OCI-LY3 (cell line): ENCODE results near the gene RBFOX1.

Experiments
- H2AFZ ChIP-seq: fragments of 200-600, 300-600 bp; shearing (Covaris generic); 2 replicates; pipeline ENCODE4 v1.6.0; 2014; ENCODE audit warnings: antibody characterized with exemption, low read depth, low read length
- H3K27ac ChIP-seq: fragments of 200-600, 300-600 bp; sonication (generic); 2 replicates; pipeline ENCODE4 v1.5.1; 2014; ENCODE audit warnings: mild to moderate bottlenecking, low read length, moderate library complexity, mixed read lengths
- H3K27me3 ChIP-seq: fragments of 200-600, 300-600 bp; sonication (generic); 2 replicates; pipeline ENCODE4 v1.6.1; 2014; ENCODE audit warnings: low read depth, low read length, mixed read lengths
- H3K36me3 ChIP-seq: fragments of 200-600, 300-600 bp; sonication (generic); replicated peaks from 2 replicates; pipeline ENCODE3; 2014; ENCODE audit warnings: low read depth, low read length, mixed read lengths
- H3K4me1 ChIP-seq: fragments of 300-600, 200-600 bp; sonication (generic); 2 replicates; pipeline ENCODE4 v1.6.1; 2014; ENCODE audit warnings: low read length, mixed read lengths
- H3K4me2 ChIP-seq: fragments of 200-600, 300-600 bp; sonication (generic); 2 replicates; pipeline ENCODE4 v1.6.1; 2014; ENCODE audit warnings: low read length, mixed read lengths
- H3K4me3 ChIP-seq: fragments of 300-600, 200-600 bp; sonication (generic); 2 replicates; pipeline ENCODE4 v1.5.1; 2014; ENCODE audit warnings: antibody characterized with exemption, mild to moderate bottlenecking, low read length, moderate library complexity
- H3K79me2 ChIP-seq: fragments of 300-600, 200-600 bp; shearing (Covaris generic); 2 replicates; pipeline ENCODE4 v1.6.1; 2014; ENCODE audit warnings: mild to moderate bottlenecking, low read length, mixed read lengths
- H3K9ac ChIP-seq: fragments of 300-600, 200-600 bp; shearing (Covaris generic); 2 replicates; pipeline ENCODE4 v1.6.0; 2014; ENCODE audit warnings: mild to moderate bottlenecking, low read length, moderate library complexity
- H3K9me3 ChIP-seq: fragments of 200-600, 300-600 bp; shearing (Covaris generic); 2 replicates; pipeline ENCODE4 v1.6.1; 2014; ENCODE audit warnings: low read length, mixed read lengths; ENCODE audit not compliant: insufficient read depth
- H4K20me1 ChIP-seq: fragments of 200-600, 300-600 bp; sonication (generic); 2 replicates; pipeline ENCODE4 v1.6.1; 2016; ENCODE audit warnings: low read length, mixed read lengths; ENCODE audit not compliant: insufficient read depth
- CTCF ChIP-seq: fragments of 200-600, 300-600 bp; sonication (generic); IDR thresholded peaks from 2 replicates; pipeline ENCODE4 v1.5.1; 2014; ENCODE audit warnings: antibody characterized with exemption, low read length, low read depth
- EZH2phosphoT487 ChIP-seq: fragments of 200-600 bp; shearing (Covaris generic); IDR thresholded peaks from 2 replicates; pipeline ENCODE4 v1.6.1; 2018; ENCODE audit warnings: antibody characterized with exemption, mixed run types, low read depth

RBFOX1 gene

GRCh38 chr16:7504844-7505243 is 172.2 kb downstream of the RBFOX1 start:
- TF ChIP-seq EZH2phosphoT487 (no peak), CTCF (no peak)
- H3K79me2 ChIP-seq, result no peaks in the 10 kb centered on the region
- H4K20me1 ChIP-seq, result no peaks in the 10 kb centered on the region
- H3K4me3 ChIP-seq, result no peak overlapping the region
- no peak overlapping the region for H2AFZ ChIP-seq
- H3K9ac ChIP-seq, result no peak overlapping the region
- H3K27me3 ChIP-seq, result peaks cover 8% of the 10 kb centered on the region; the same call in 1 of the 2 replicates
- H3K9me3 ChIP-seq, result no peaks in the 10 kb centered on the region
- H3K4me1 ChIP-seq, result peaks cover 8% of the 10 kb centered on the region; the same call in 1 of the 2 replicates
- H3K36me3 ChIP-seq, result no peaks in the 10 kb centered on the region
- no peak overlapping the region for H3K4me2 ChIP-seq
- no peak overlapping the region for H3K27ac ChIP-seq

- Histone ChIP-seq H3K4me2 (no peak overlapping the region), H3K27me3 (peaks cover 8% of the 10 kb centered on the region; the same call in 1 of the 2 replicates), H3K9me3 (no peaks in the 10 kb centered on the region), H3K4me1 (peaks cover 8% of the 10 kb centered on the region; the same call in 1 of the 2 replicates), H3K9ac (no peak overlapping the region), H3K27ac (no peak overlapping the region), H3K79me2 (no peaks in the 10 kb centered on the region), H3K36me3 (no peaks in the 10 kb centered on the region), H2AFZ (no peak overlapping the region), H4K20me1 (no peaks in the 10 kb centered on the region), H3K4me3 (no peak overlapping the region)
- TF ChIP-seq EZH2phosphoT487 (no peak), CTCF (no peak)
These were observed 172.8 kb downstream of the RBFOX1 start for GRCh38 chr16:7505495-7505894.

GRCh38 chr16:7506363-7506762 is 173.7 kb downstream of the RBFOX1 start:
- H2AFZ ChIP-seq, result no peak overlapping the region
- no peaks in the 10 kb centered on the region for H3K9me3 ChIP-seq
- no peaks in the 10 kb centered on the region for H4K20me1 ChIP-seq
- H3K9ac ChIP-seq, result no peak overlapping the region
- no peaks in the 10 kb centered on the region for H3K79me2 ChIP-seq
- H3K4me2 ChIP-seq, result no peak overlapping the region
- no peak for TF ChIP-seq CTCF
- no peak for TF ChIP-seq EZH2phosphoT487
- no peak overlapping the region for H3K4me3 ChIP-seq
- peaks cover 11% of the 10 kb centered on the region; the same call in 1 of the 2 replicates for H3K4me1 ChIP-seq
- H3K36me3 ChIP-seq, result no peaks in the 10 kb centered on the region
- peaks cover 4% of the 10 kb centered on the region; the same call in 1 of the 2 replicates for H3K27me3 ChIP-seq
- H3K27ac ChIP-seq, result no peak overlapping the region

GRCh38 chr16:7508656-7509055 is 176.0 kb downstream of the RBFOX1 start:
- peaks cover 16% of the 10 kb centered on the region; the same call in 1 of the 2 replicates for H3K4me1 ChIP-seq
- no peak overlapping the region for H2AFZ ChIP-seq
- no peaks in the 10 kb centered on the region for H3K79me2 ChIP-seq
- no peak overlapping the region for H3K4me3 ChIP-seq
- H3K27me3 ChIP-seq, result no peaks in the 10 kb centered on the region
- no peak overlapping the region for H3K4me2 ChIP-seq
- no peaks in the 10 kb centered on the region for H3K36me3 ChIP-seq
- no peaks in the 10 kb centered on the region for H4K20me1 ChIP-seq
- TF ChIP-seq EZH2phosphoT487 (no peak), CTCF (no peak)
- H3K9ac ChIP-seq, result no peak overlapping the region
- H3K27ac ChIP-seq, result no peak overlapping the region
- no peaks in the 10 kb centered on the region for H3K9me3 ChIP-seq
